ENCODE results near the gene IGSF21. TPM values are rescaled to one million over a fixed set of nuclear protein-coding genes. Genes with fewer than 3 reads are reported as not detected.

IGSF21 gene
- total RNA-seq, 1 donor from 2014 or later = 3.2 TPM

DNA sequence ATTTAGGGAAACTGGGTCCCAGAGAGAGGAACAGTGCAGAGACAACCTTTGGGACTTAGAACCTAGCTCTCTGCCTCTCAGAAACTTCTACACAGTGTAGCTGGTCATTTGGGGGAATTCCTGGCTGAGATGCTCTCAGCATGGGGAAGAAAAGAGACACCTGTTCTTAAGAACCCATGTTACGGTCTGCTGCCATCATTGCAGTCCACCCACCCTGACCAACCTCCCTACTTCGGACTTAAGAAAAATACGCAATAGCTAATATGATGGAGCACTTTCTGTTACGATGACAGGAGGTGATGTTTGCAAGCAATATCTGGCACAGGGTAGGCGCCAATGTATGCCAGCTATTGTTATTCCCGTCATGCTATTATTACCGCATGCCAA lies 177.9 kb downstream of the IGSF21 start:
- H3K36me3 ChIP-seq = no peaks in the 10 kb centered on the region
- no peak overlapping the region for H3K4me3 ChIP-seq
- no peak for DNase-seq (ENCODE audit: extremely low spot score in 2 of 2)
- TF ChIP-seq POLR2A (IDR thresholded peaks at IDR 0.05) = no peak
- TF ChIP-seq, protein P1, sequence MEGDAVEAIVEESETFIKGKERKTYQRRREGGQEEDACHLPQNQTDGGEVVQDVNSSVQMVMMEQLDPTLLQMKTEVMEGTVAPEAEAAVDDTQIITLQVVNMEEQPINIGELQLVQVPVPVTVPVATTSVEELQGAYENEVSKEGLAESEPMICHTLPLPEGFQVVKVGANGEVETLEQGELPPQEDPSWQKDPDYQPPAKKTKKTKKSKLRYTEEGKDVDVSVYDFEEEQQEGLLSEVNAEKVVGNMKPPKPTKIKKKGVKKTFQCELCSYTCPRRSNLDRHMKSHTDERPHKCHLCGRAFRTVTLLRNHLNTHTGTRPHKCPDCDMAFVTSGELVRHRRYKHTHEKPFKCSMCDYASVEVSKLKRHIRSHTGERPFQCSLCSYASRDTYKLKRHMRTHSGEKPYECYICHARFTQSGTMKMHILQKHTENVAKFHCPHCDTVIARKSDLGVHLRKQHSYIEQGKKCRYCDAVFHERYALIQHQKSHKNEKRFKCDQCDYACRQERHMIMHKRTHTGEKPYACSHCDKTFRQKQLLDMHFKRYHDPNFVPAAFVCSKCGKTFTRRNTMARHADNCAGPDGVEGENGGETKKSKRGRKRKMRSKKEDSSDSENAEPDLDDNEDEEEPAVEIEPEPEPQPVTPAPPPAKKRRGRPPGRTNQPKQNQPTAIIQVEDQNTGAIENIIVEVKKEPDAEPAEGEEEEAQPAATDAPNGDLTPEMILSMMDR (IDR thresholded peaks at IDR 0.05) = no peak
- TF ChIP-seq POLR2AphosphoS5 (IDR thresholded peaks at IDR 0.05; ENCODE audit: insufficient read depth in 1 of 2, low read depth in 1 of 2) = no peak
- no peaks in the 10 kb centered on the region for H3K9me3 ChIP-seq
- H3K27me3 ChIP-seq = no peaks in the 10 kb centered on the region
- intact Hi-C loops (cut with DNase I) = no loop called here
- H3K27ac ChIP-seq = no peak overlapping the region
- no peaks in the 10 kb centered on the region for H3K4me1 ChIP-seq

DNA sequence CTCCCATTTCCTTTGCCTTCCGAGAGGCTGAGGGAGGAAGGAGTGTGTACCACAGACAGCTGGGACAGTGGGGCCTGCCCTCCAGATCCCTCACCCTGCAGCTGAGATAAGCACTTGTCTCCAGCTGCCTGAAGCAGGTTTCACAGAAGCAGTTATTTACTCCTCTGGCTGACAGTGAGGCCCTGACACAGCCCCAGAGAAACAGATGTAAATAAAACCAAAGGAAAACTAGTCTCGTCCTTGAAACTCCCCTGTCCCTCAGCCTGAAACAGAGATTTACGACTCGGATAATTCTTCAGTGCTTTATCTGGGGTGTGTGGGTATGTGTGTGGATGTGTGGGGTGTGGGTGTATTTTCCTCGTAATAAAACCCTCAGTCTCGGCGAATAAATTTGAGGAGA lies 181.1 kb downstream of the IGSF21 start:
- Histone ChIP-seq H3K9me3 (no peaks in the 10 kb centered on the region), H3K27ac (no peak overlapping the region), H3K4me3 (no peak overlapping the region), H3K27me3 (no peaks in the 10 kb centered on the region), H3K4me1 (no peaks in the 10 kb centered on the region), H3K36me3 (no peaks in the 10 kb centered on the region)
- intact Hi-C loops (cut with DNase I) = no loop called here
- no peak for DNase-seq (ENCODE audit: extremely low spot score in 2 of 2)
- TF ChIP-seq POLR2A (IDR thresholded peaks at IDR 0.05) (no peak), POLR2AphosphoS5 (IDR thresholded peaks at IDR 0.05; ENCODE audit: insufficient read depth in 1 of 2, low read depth in 1 of 2) (no peak)
- TF ChIP-seq, protein P1 (IDR thresholded peaks at IDR 0.05) = no peak

DNA sequence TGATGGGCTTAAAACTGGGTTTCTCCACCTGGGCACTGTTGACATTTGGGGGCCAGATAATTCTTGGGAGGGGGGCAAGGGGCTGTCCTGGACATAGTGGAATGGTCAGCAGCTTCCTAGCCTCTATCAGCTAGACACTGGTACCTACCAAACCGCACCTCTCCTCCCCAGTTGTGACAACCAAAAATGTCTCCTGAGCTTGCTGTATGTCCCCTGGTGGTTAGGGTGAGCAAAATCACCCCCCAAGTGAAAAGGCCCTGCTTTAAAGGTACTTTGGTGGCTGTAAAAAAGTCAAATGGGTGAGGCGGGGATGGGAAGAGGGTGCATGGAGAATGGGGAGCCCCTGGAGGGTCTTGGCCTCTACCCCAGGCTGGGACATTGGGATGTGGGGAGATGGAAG lies 182.0 kb downstream of the IGSF21 start:
- intact Hi-C loops (cut with DNase I) = no loop called here
- Histone ChIP-seq H3K27me3 (no peaks in the 10 kb centered on the region), H3K36me3 (no peaks in the 10 kb centered on the region), H3K9me3 (no peaks in the 10 kb centered on the region), H3K4me3 (no peak overlapping the region), H3K27ac (no peak overlapping the region), H3K4me1 (no peaks in the 10 kb centered on the region)
- no peak for DNase-seq (ENCODE audit: extremely low spot score in 2 of 2)
- TF ChIP-seq POLR2A (IDR thresholded peaks at IDR 0.05) (no peak), POLR2AphosphoS5 (IDR thresholded peaks at IDR 0.05; ENCODE audit: insufficient read depth in 1 of 2, low read depth in 1 of 2) (no peak)
- TF ChIP-seq, protein P1 (IDR thresholded peaks at IDR 0.05) = no peak

DNA sequence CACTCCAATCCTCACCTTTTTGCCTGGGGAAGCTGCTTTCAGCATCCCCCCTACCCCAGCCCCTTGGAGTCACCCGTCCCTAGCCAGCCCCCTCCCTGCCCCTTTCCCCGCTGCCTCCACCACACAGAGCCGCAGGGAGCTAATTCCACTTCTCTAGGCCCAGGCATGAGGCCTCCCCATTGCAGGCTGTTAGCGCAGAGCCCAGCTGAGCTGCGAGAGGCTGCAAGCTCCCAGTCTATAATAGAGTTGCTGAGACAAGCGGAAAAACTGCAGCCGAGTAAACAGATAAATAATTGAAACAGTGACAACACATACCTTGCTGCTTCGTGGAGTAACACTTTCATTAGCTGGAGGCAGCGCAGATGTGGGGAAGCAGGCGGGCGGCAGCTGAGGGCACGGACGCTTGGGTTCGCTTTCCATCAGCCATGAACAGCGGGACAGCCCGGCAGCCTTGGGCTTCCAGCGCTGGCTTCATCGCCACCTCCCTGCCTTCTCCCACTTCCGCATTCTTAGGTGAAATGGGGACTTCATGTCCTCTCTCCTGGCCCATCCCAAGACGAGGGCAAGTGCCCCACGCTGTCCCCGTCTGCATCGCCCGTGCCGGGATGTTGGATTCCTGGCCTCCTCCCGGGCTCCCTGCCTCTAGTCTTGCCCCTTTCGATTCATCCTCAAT lies 183.3 kb downstream of the IGSF21 start:
- DNase-seq (ENCODE audit: extremely low spot score in 2 of 2) = no peak
- H3K4me1 ChIP-seq = no peaks in the 10 kb centered on the region
- no peaks in the 10 kb centered on the region for H3K27me3 ChIP-seq
- TF ChIP-seq POLR2AphosphoS5 (IDR thresholded peaks at IDR 0.05; ENCODE audit: insufficient read depth in 1 of 2, low read depth in 1 of 2) (no peak), POLR2A (IDR thresholded peaks at IDR 0.05) (no peak)
- TF ChIP-seq, protein P1 (IDR thresholded peaks at IDR 0.05) = no peak
- intact Hi-C loops (cut with DNase I) = no loop called here
- H3K27ac ChIP-seq = no peak overlapping the region
- no peaks in the 10 kb centered on the region for H3K9me3 ChIP-seq
- no peaks in the 10 kb centered on the region for H3K36me3 ChIP-seq
- no peak overlapping the region for H3K4me3 ChIP-seq

DNA sequence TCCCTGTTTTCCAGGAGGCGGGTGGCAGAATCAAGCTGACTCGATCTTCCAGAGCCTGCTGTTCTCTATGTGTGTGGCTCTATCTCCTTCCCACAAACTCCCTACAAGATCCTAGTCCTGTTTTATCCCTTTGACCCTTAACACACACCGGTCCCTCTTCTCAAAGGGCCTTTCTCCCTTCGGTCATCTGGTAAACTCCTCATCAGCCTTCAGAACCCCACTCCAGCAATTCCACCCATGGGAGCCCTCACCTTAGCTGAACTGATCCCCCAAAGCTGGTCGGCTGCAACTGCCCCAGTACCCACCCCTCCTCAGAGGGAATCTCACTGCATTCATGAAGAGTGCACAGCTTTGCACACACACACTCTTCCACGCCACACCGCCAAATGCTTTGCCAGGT lies 184.9 kb downstream of the IGSF21 start:
- Histone ChIP-seq H3K27me3 (no peaks in the 10 kb centered on the region), H3K36me3 (no peaks in the 10 kb centered on the region), H3K4me3 (no peak overlapping the region), H3K27ac (no peak overlapping the region), H3K4me1 (no peaks in the 10 kb centered on the region), H3K9me3 (no peaks in the 10 kb centered on the region)
- intact Hi-C loops (cut with DNase I) = no loop called here
- TF ChIP-seq POLR2A (IDR thresholded peaks at IDR 0.05) (no peak), POLR2AphosphoS5 (IDR thresholded peaks at IDR 0.05; ENCODE audit: insufficient read depth in 1 of 2, low read depth in 1 of 2) (no peak)
- TF ChIP-seq, protein P1 (IDR thresholded peaks at IDR 0.05) = no peak
- DNase-seq (ENCODE audit: extremely low spot score in 2 of 2) = no peak

Measured in vagina (tissue), 2 donors.